K562 (cell line): ENCODE measurements around the gene FRMPD2. TPM values are rescaled to one million over a fixed set of nuclear protein-coding genes. Genes with fewer than 3 reads are reported as not detected.

Source experiments
- ATAC-seq: fragments of 200-7000 bp; cut with Tn5 transposase; 3 replicates; pipeline ENCODE4 v1.9.1; 2020; ENCODE audit warnings: moderate library complexity
- BruUV-seq: library from RNA; stranded (reverse); fragments of 400-500 nt; replicated peaks from 2 replicates; lab custom pipeline; 2021; lab: Mats Ljungman, UMichigan
- CTCF ChIA-PET: fragments of 300-600 bp; formaldehyde crosslinking; extraction: SDS; loops from one replicate; lab custom pipeline; 2021; ENCODE audit warnings: low intra/inter-chr PET ratio; lab: Yijun Ruan, JAX
- POLR2A ChIA-PET: fragments of 300-600, 350-650 bp; sonication (Branson Sonifier 250); formaldehyde crosslinking; extraction: SDS; loops from one replicate; lab custom pipeline; 2021; ENCODE audit warnings: antibody characterized with exemption, inconsistent platforms; lab: Yijun Ruan, JAX
- DNase-seq, 4 experiments: peaks; one replicate each; pipeline versions ENCODE4 v3.0.0 to v3.0.0-alpha.2; 2011 to 2018; ENCODE audit warnings: low spot score in 3 of 4, mixed read lengths in 3 of 4; ENCODE audit errors: extremely low read depth in 1 of 4
- FAIRE-seq: peaks from 2 replicates; lab custom pipeline; 2011; peaks lifted over from hg19 to GRCh38; lab: Jason Lieb, UNC
- H2AFZ ChIP-seq: 2 replicates; pipeline ENCODE4 v1.6.0; 2011; ENCODE audit warnings: low read depth, low read length, control low read depth, inconsistent platforms
- H3K27ac ChIP-seq: fragments of 200-600 bp; 3 replicates; pipeline ENCODE4 v1.8.0; 2011; ENCODE audit warnings: low read depth, mild to moderate bottlenecking, control low read depth, inconsistent platforms, low read length, moderate library complexity, mixed read lengths; ENCODE audit errors: extremely low read depth
- H3K27me3 ChIP-seq, 2 experiments: fragments of 300-600 bp in 1 of 2; 2 replicates in 1 of 2; 3 replicates in 1 of 2; pipeline versions ENCODE4 v1.6.0 to v1.8.0; 2011; ENCODE audit warnings: inconsistent platforms in 2 of 2, low read length in 2 of 2, mild to moderate bottlenecking in 1 of 2, mixed read lengths in 1 of 2, moderate library complexity in 1 of 2; ENCODE audit not compliant: control insufficient read depth in 2 of 2, insufficient read depth in 2 of 2
- H3K36me3 ChIP-seq: fragments of 300-600 bp; 3 replicates; pipeline ENCODE4 v1.8.0; 2011; ENCODE audit warnings: mild to moderate bottlenecking, low read length, inconsistent platforms; ENCODE audit not compliant: control insufficient read depth, insufficient read depth
- H3K4me1 ChIP-seq, 2 experiments: fragments of 200-600 bp in 1 of 2; replicated peaks in 1 of 2; 2 replicates in 1 of 2; 3 replicates in 1 of 2; pipeline versions ENCODE4 v1.5.1 to v1.8.0; 2011; ENCODE audit warnings: inconsistent platforms in 2 of 2, low read length in 2 of 2, mild to moderate bottlenecking in 1 of 2, mixed read lengths in 1 of 2, moderate library complexity in 1 of 2; ENCODE audit not compliant: control insufficient read depth in 2 of 2, insufficient read depth in 2 of 2
- H3K4me2 ChIP-seq: 2 replicates; pipeline ENCODE4 v1.6.1; 2011; ENCODE audit warnings: low read length, control low read depth, inconsistent platforms, mixed read lengths; ENCODE audit not compliant: insufficient read depth
- H3K4me3 ChIP-seq: fragments of 200-600 bp; sonication (generic), shearing (Covaris generic); 2 replicates; pipeline ENCODE4 v1.5.1; 2016; ENCODE audit warnings: control low read depth, inconsistent platforms
- H3K79me2 ChIP-seq: fragments of 200-600 bp; 3 replicates; pipeline ENCODE4 v1.8.0; 2011; ENCODE audit warnings: low read length, inconsistent platforms; ENCODE audit not compliant: control insufficient read depth, insufficient read depth
- H3K9ac ChIP-seq, 2 experiments: 2 replicates each; pipeline versions ENCODE4 v1.6.0 to v1.6.1; 2011; ENCODE audit warnings: low read depth in 2 of 2, low read length in 2 of 2, control low read depth in 1 of 2, inconsistent platforms in 1 of 2, mild to moderate bottlenecking in 1 of 2, mixed read lengths in 1 of 2; ENCODE audit not compliant: insufficient read depth in 1 of 2
- H3K9me1 ChIP-seq: one replicate; pipeline ENCODE4 v1.6.0; 2011; ENCODE audit warnings: inconsistent platforms, mild to moderate bottlenecking, low read length, moderate library complexity; ENCODE audit not compliant: control insufficient read depth, insufficient read depth
- H3K9me3 ChIP-seq: replicated peaks from 2 replicates; pipeline ENCODE4 v1.5.1; 2011; ENCODE audit warnings: low read depth, low read length, inconsistent platforms; ENCODE audit not compliant: control insufficient read depth, insufficient read depth
- H4K20me1 ChIP-seq: replicated peaks from 2 replicates; pipeline ENCODE4 v1.6.1; 2011; ENCODE audit warnings: low read length, inconsistent platforms, mixed read lengths; ENCODE audit not compliant: control insufficient read depth, insufficient read depth
- BRCA1 ChIP-seq, 2 experiments: fragments of 450-650 bp in 1 of 2; sonication (generic) in 1 of 2; formaldehyde crosslinking in 1 of 2; IDR thresholded peaks; 2 replicates each; pipeline versions ENCODE4 v1.5.0 to v1.6.1; 2017 to 2020; ENCODE audit warnings: mild to moderate bottlenecking in 1 of 2, missing genetic modification reagents in 1 of 2
- CBX3 ChIP-seq, 2 experiments: IDR thresholded peaks; 1 replicate in 1 of 2; 2 replicates in 1 of 2; pipeline ENCODE4 v1.6.1; 2012; ENCODE audit warnings: inconsistent platforms in 2 of 2, low read length in 2 of 2, borderline replicate concordance in 1 of 2, control low read depth in 1 of 2
- E2F5 ChIP-seq: sonication (generic); formaldehyde crosslinking; IDR thresholded peaks from 2 replicates; pipeline ENCODE4 v1.8.0; 2022; ENCODE audit warnings: mild to moderate bottlenecking, missing genetic modification reagents
- GABPB2 ChIP-seq: fragments of 250-450 bp; sonication (Bioruptor Pico); conservative IDR thresholded peaks from 2 replicates; pipeline ENCODE4 v1.5.1; 2021; ENCODE audit warnings: mild to moderate bottlenecking
- HIVEP1 ChIP-seq: fragments of 250-450 bp; sonication (Bioruptor Pico); IDR thresholded peaks from 2 replicates; pipeline ENCODE4 v1.4.0; 2020; ENCODE audit warnings: mild to moderate bottlenecking
- HNRNPLL ChIP-seq: fragments of 200-400 bp; formaldehyde crosslinking; IDR thresholded peaks from 2 replicates; pipeline ENCODE4 v1.6.1; 2017; ENCODE audit warnings: low read length, low read depth, mild to moderate bottlenecking; ENCODE audit not compliant: poor library complexity, severe bottlenecking
- HOXB6 ChIP-seq: fragments of 250-450 bp; sonication (Bioruptor Pico); IDR thresholded peaks from 2 replicates; pipeline ENCODE4 v1.5.1; 2022; ENCODE audit warnings: mild to moderate bottlenecking, borderline replicate concordance
- PHB ChIP-seq: fragments of 250-450 bp; sonication (Bioruptor Pico); IDR thresholded peaks from 2 replicates; pipeline ENCODE4 v1.5.0; 2021
- PHF20 ChIP-seq: fragments of 450-650 bp; IDR thresholded peaks from 2 replicates; pipeline ENCODE4 v1.6.1; 2018; ENCODE audit not compliant: partially characterized antibody
- ZNF217 ChIP-seq: sonication (generic); formaldehyde crosslinking; IDR thresholded peaks from 2 replicates; pipeline ENCODE4 v1.8.0; 2022; ENCODE audit warnings: mild to moderate bottlenecking, missing genetic modification reagents
- ZNF347 ChIP-seq: fragments of 450-650 bp; formaldehyde crosslinking; IDR thresholded peaks from 2 replicates; pipeline ENCODE4 v1.4.0; 2020; ENCODE audit warnings: low read depth, mild to moderate bottlenecking, moderate library complexity
- WGBS: fragments of 100-300 bp; shearing (Covaris generic); methylation state at CpG from one replicate; pipeline ENCODE4 v1.1.6; 2016; ENCODE audit warnings: low coverage, mixed read lengths; ENCODE audit not compliant: insufficient coverage; ENCODE audit errors: missing lambda C conversion rate; 5-methylcytosine and 5-hydroxymethylcytosine counted together
- in situ Hi-C: fragments of 300-500 bp; cut with MboI; formaldehyde crosslinking; loops from 4 replicates; pipeline ENCODE4 v1.15.0; 2018; ENCODE audit warnings: inconsistent platforms, mixed read lengths
- intact Hi-C: fragments of 100-400 bp; cut with micrococcal nuclease; formaldehyde crosslinking; loops from 2 replicates; pipeline ENCODE4 v1.14.2; 2022
- polyA plus RNA-seq, 8 experiments: library from polyadenylated mRNA; depleted of rRNA in 4 of 8; stranded (reverse) in 5 of 8; unstranded in 3 of 8; fragments of >200 nt; fragmentation: Nextera tagmentation in 2 of 8; fragmentation: Illumina TruSeq in 1 of 8; extraction: Ambion mirVana in 2 of 8; extraction: Trizol in 1 of 8; gene quantifications; 2 replicates each; pipeline versions ENCODE4 v1.2.1 to v1.2.3, GENCODE V29; 2011 to 2014; ENCODE audit warnings: inconsistent platforms in 1 of 8, missing spikeins in 1 of 8
- total RNA-seq, 7 experiments: library from RNA; depleted of rRNA in 6 of 7; stranded (reverse); fragments of >200 nt in 6 of 7; fragmentation: Illumina TruSeq in 2 of 7; extraction: Trizol in 2 of 7; gene quantifications; 2 replicates each; pipeline versions ENCODE4 v1.2.1 to v1.2.3, GENCODE V29; 2011 to 2021; ENCODE audit warnings: low replicate concordance in 1 of 7

The FRMPD2 gene
- total and polyA plus RNA-seq, 9 of the 15 experiments (the other 6 are each of a cell fraction or from before 2014, with no cell fraction given), result 0.12 to 0.95 (median 0.33) TPM

DNA sequence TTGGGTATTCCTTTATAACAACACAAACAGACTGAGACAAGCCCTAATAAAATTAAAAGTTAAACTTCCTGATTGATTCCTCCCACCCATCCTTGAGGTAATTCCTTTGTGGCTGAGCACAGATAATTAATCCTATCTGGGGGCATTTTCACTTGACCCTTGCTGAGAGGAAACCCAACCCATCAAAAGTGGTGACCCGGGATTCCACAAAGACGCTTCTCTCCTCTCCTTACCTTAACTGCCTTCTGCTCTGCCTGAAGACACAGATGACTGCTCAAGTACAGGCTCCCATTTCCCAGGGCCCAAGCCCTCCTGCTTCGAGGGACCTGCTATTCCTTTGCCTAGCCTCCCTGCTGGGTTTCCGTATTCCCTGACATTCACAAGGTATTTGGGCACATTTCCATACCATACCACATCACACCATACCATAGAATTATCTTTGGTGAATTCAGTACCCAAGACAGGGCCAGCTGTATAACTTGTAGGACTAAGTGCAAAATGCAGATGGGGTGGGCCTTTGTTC is 22.1 kb upstream of the FRMPD2 start:
- ATAC-seq, result no peak
- H3K79me2 ChIP-seq, result no peaks in the 10 kb centered on the region
- H4K20me1 ChIP-seq, result no peaks in the 10 kb centered on the region
- H3K9ac ChIP-seq, result no peak overlapping the region
- no peak overlapping the region for H3K4me3 ChIP-seq
- FAIRE-seq, result no peak
- no peaks in the 10 kb centered on the region for H3K36me3 ChIP-seq
- H3K27me3 ChIP-seq, result no peaks in the 10 kb centered on the region
- DNase-seq, result no peak
- peaks cover 0 to under 1% of the 10 kb centered on the region in 2 experiments; a peak in 3 of 5 replicates for H3K4me1 ChIP-seq
- H2AFZ ChIP-seq, result no peak overlapping the region
- in situ Hi-C loops, result no loop called here
- 5% methylated on average over 4 of the region's 4 CpGs for WGBS
- no peak overlapping the region for H3K27ac ChIP-seq
- POLR2A ChIA-PET, result no interaction called here
- TF ChIP-seq HOXB6 (CRISPR knock-in tag) (no peak), CBX3 (IDR thresholded peaks at IDR 0.05; ENCODE audit: borderline replicate concordance in 1 of 2, low read length in 2 of 2) (no peak), ZNF347 (CRISPR knock-in tag) (no peak), GABPB2 (CRISPR knock-in tag) (no peak), HNRNPLL (no peak), PHF20 (no peak), PHB (CRISPR knock-in tag) (no peak), HIVEP1 (CRISPR knock-in tag) (no peak), BRCA1 (IDR thresholded peaks at IDR 0.05) (no peak), BRCA1 (CRISPR knock-in tag; IDR thresholded peaks at IDR 0.05) (no peak), E2F5 (CRISPR knock-in tag) (no peak), ZNF217 (no peak)
- H3K9me3 ChIP-seq, result no peaks in the 10 kb centered on the region
- H3K9me1 ChIP-seq, result no peaks in the 10 kb centered on the region
- no peak overlapping the region for H3K4me2 ChIP-seq
- intact Hi-C loops, result no loop called here
- CTCF ChIA-PET, result no interaction called here
- no TSS peak for BruUV-seq
